SK-N-SH treated with all-trans-retinoic acid at 6 μM for 48 hours (cell line): ENCODE measurements around the gene PROM1.

ENCODE experiments used
- CREB5 ChIP-seq: fragments of 250-450 bp; sonication (Bioruptor Pico); IDR thresholded peaks from 2 replicates; pipeline ENCODE4 v1.5.1; 2020; ENCODE audit warnings: low read depth, mild to moderate bottlenecking, moderate library complexity
- CSDC2 ChIP-seq: fragments of 250-450 bp; sonication (Bioruptor Pico); IDR thresholded peaks from 2 replicates; pipeline ENCODE4 v1.5.0; 2020; ENCODE audit warnings: mild to moderate bottlenecking, moderate library complexity
- OSR1 ChIP-seq: fragments of 250-450 bp; sonication (Bioruptor Pico); IDR thresholded peaks from 2 replicates; pipeline ENCODE4 v1.8.0; 2022; ENCODE audit warnings: moderate library complexity, mild to moderate bottlenecking, inconsistent platforms
- PPARA ChIP-seq: fragments of 250-450 bp; sonication (Bioruptor Pico); IDR thresholded peaks from 2 replicates; pipeline ENCODE4 v1.5.0; 2020; ENCODE audit warnings: mild to moderate bottlenecking, borderline replicate concordance
- RARB ChIP-seq: fragments of 250-450 bp; sonication (Bioruptor Pico); IDR thresholded peaks from 2 replicates; pipeline ENCODE4 v1.8.0; 2021; ENCODE audit warnings: mild to moderate bottlenecking, moderate library complexity
- SNAI2 ChIP-seq: fragments of 250-450 bp; sonication (Bioruptor Pico); IDR thresholded peaks from 2 replicates; pipeline ENCODE4 v1.5.0; 2020; ENCODE audit warnings: mild to moderate bottlenecking, moderate library complexity
- TCF4 ChIP-seq: fragments of 250-450 bp; sonication (Bioruptor Pico); IDR thresholded peaks from 2 replicates; pipeline ENCODE4 v1.8.0; 2021; ENCODE audit warnings: mild to moderate bottlenecking, moderate library complexity, borderline replicate concordance
- TOX ChIP-seq: fragments of 250-450 bp; sonication (Bioruptor Pico); IDR thresholded peaks from 2 replicates; pipeline ENCODE4 v1.8.0; 2021; ENCODE audit warnings: mild to moderate bottlenecking, moderate library complexity, borderline replicate concordance
- ZFP30 ChIP-seq: fragments of 450-650 bp; formaldehyde crosslinking; IDR thresholded peaks from 2 replicates; pipeline ENCODE4 v1.5.0; 2022; ENCODE audit warnings: mild to moderate bottlenecking, moderate library complexity
- ZNF565 ChIP-seq: fragments of 450-650 bp; formaldehyde crosslinking; conservative IDR thresholded peaks from 2 replicates; pipeline ENCODE4 v1.5.0; 2020; ENCODE audit warnings: low read depth, mild to moderate bottlenecking, moderate library complexity
- ZNF70 ChIP-seq: fragments of 450-650 bp; formaldehyde crosslinking; IDR thresholded peaks from 2 replicates; pipeline ENCODE4 v1.5.0; 2020; ENCODE audit warnings: mild to moderate bottlenecking, moderate library complexity

DNA sequence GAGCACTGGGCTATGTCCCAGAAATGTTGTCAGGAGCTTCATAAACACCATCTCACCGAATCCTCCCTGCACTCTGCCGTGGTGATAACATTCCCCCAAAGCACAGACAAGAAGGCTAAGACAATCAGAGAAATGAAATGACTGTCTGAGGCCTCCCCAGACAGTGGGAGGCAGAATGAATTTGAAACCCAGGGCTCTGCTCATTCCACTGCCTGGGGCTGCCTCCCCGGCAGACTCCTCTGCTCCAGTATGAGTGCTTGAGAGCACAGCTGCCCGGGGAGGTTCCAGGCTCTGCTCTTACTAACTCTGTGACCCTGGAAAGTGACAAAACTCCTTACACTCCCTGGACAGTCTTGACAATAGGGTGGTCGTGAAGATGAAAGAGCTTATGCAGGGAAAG, 154.9 kb downstream of the PROM1 start:
- TF ChIP-seq PPARA (CRISPR knock-in tag) (no peak), RARB (no peak), ZFP30 (no peak), ZNF70 (CRISPR knock-in tag) (no peak), ZNF565 (CRISPR knock-in tag) (no peak), CREB5 (CRISPR knock-in tag) (no peak), TOX (CRISPR knock-in tag) (no peak), OSR1 (no peak), TCF4 (CRISPR knock-in tag) (no peak), CSDC2 (no peak), SNAI2 (CRISPR knock-in tag) (no peak)
